Hepatocyte (in vitro differentiated cells): ENCODE data around the gene FREM1. TPM values are rescaled to one million over a fixed set of nuclear protein-coding genes. Genes with fewer than 3 reads are reported as not detected.

Experiments used
- DNase-seq: peaks from one replicate; pipeline ENCODE4 v3.0.0-alpha.2; 2016; ENCODE audit warnings: low spot score
- H2AFZ ChIP-seq: fragments of 200-600 bp; sonication (generic); 2 replicates; pipeline ENCODE4 v1.6.0; 2016; ENCODE audit warnings: antibody characterized with exemption, mild to moderate bottlenecking
- H3K27ac ChIP-seq: fragments of 200-600 bp; sonication (generic); 2 replicates; pipeline ENCODE4 v1.5.1; 2016; ENCODE audit warnings: mild to moderate bottlenecking
- H3K27me3 ChIP-seq: fragments of 200-600 bp; sonication (generic); 2 replicates; pipeline ENCODE4 v1.6.1; 2016
- H3K36me3 ChIP-seq: fragments of 200-600 bp; sonication (generic); replicated peaks from 2 replicates; pipeline ENCODE4 v1.5.1; 2016; ENCODE audit warnings: low read depth; ENCODE audit not compliant: insufficient read depth
- H3K4me1 ChIP-seq: fragments of 200-600 bp; sonication (generic); 2 replicates; pipeline ENCODE4 v1.5.1; 2016; ENCODE audit warnings: mild to moderate bottlenecking, moderate library complexity; ENCODE audit not compliant: insufficient read depth
- H3K4me2 ChIP-seq: fragments of 200-600 bp; sonication (generic); 2 replicates; pipeline ENCODE4 v1.6.0; 2016
- H3K4me3 ChIP-seq: fragments of 200-600 bp; sonication (generic); 2 replicates; pipeline ENCODE4 v1.5.1; 2016; ENCODE audit warnings: mild to moderate bottlenecking
- H3K79me2 ChIP-seq: fragments of 200-600 bp; sonication (generic); 2 replicates; pipeline ENCODE4 v1.6.0; 2017; ENCODE audit warnings: mild to moderate bottlenecking
- H3K9me2 ChIP-seq: fragments of 200-600 bp; sonication (generic); replicated peaks from 2 replicates; pipeline ENCODE4 v1.6.0; 2017; ENCODE audit warnings: mild to moderate bottlenecking; ENCODE audit not compliant: insufficient read depth
- H3K9me3 ChIP-seq: fragments of 200-600 bp; sonication (generic); 2 replicates; pipeline ENCODE4 v1.5.1; 2016; ENCODE audit warnings: low read depth, mild to moderate bottlenecking
- H4K20me1 ChIP-seq: fragments of 200-600 bp; sonication (generic); 2 replicates; pipeline ENCODE4 v1.6.0; 2016; ENCODE audit warnings: mild to moderate bottlenecking; ENCODE audit not compliant: insufficient read depth, poor library complexity, severe bottlenecking
- CTCF ChIP-seq: fragments of 200-600 bp; sonication (generic); IDR thresholded peaks from 2 replicates; pipeline ENCODE4 v1.5.1; 2016; ENCODE audit warnings: antibody characterized with exemption, mild to moderate bottlenecking; ENCODE audit not compliant: poor library complexity
- EZH2 ChIP-seq: fragments of 200-600 bp; sonication (generic); IDR thresholded peaks from 2 replicates; pipeline ENCODE4 v1.6.1; 2016; ENCODE audit warnings: antibody characterized with exemption, mild to moderate bottlenecking, borderline replicate concordance
- EZH2phosphoT487 ChIP-seq: fragments of 200-600 bp; sonication (generic); IDR thresholded peaks from one replicate; pipeline ENCODE4 v1.6.1; 2018; ENCODE audit warnings: antibody characterized with exemption, mild to moderate bottlenecking, low read depth, moderate library complexity; ENCODE audit not compliant: unreplicated experiment, severe bottlenecking
- WGBS: methylation state at CpG from one replicate; pipeline ENCODE4 v1.1.6; 2016; ENCODE audit warnings: low lambda C conversion rate; ENCODE audit errors: missing lambda C conversion rate; 5-methylcytosine and 5-hydroxymethylcytosine counted together
- polyA plus RNA-seq: library from polyadenylated mRNA; unstranded; fragments of >200 nt; fragmentation: Nextera tagmentation; extraction: Ambion mirVana; gene quantifications from 2 replicates; pipeline ENCODE4 v1.2.1, GENCODE V29; 2016
- total RNA-seq: library from RNA; depleted of rRNA; stranded (reverse); fragments of >200 nt; gene quantifications from 2 replicates; pipeline ENCODE4 v1.2.3, GENCODE V29; 2014

FREM1 gene
- total and polyA plus RNA-seq, 2 experiments from 2014 or later: 9.7 to 36.1 TPM

DNA sequence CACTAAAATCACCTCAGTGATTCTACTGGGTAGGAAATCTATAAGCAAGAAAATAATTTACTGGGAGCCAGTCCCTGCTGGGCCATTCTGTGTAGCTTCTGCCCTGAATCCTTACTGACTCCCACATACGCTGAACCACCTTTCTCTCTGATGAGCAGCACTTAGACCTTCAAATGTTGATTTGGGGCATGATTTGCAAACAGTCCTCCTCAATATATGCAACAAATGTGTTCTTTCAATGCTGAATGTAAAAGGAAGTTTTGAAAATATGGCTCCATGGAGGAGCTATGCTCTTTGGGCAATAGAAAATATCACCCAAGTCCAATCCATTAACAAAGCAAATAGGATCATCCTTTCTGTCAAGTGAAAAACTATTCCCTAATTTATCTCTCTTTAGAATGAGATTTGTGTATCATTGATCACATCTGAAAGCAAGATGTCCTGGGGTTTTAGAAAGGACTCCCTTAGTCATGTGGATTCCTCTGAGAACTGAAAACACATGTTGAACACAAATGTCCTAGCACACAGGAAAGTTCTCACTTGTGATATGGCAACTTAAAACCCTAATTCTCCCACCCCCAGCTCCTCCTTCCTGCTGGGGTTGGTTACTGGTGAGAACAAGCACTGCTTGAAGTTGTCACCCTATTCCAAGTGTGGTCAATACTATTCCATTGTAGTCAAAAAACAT, 178.8 kb downstream of the FREM1 start:
- no peak overlapping the region for H3K4me2 ChIP-seq
- no peaks in the 10 kb centered on the region for H3K9me3 ChIP-seq
- no peaks in the 10 kb centered on the region for H3K79me2 ChIP-seq
- 93% methylated on average over 1 of the region's 1 CpG for WGBS
- no peak for DNase-seq
- H3K36me3 ChIP-seq: no peaks in the 10 kb centered on the region
- H3K27ac ChIP-seq: peak overlapping the region; percentile 71
- TF ChIP-seq EZH2phosphoT487 (no peak), EZH2 (no peak), CTCF (no peak)
- no peaks in the 10 kb centered on the region for H3K9me2 ChIP-seq
- no peak overlapping the region for H2AFZ ChIP-seq
- H4K20me1 ChIP-seq: no peaks in the 10 kb centered on the region
- H3K4me1 ChIP-seq: no peaks in the 10 kb centered on the region
- no peaks in the 10 kb centered on the region for H3K27me3 ChIP-seq
- no peak overlapping the region for H3K4me3 ChIP-seq

GRCh38 chr9:14730461-14730898, 179.7 kb downstream of the FREM1 start:
- Histone ChIP-seq H2AFZ (no peak overlapping the region), H4K20me1 (no peaks in the 10 kb centered on the region), H3K9me2 (no peaks in the 10 kb centered on the region), H3K27ac (peak overlapping the region; percentile 86), H3K79me2 (no peaks in the 10 kb centered on the region), H3K4me2 (no peak overlapping the region), H3K4me1 (no peaks in the 10 kb centered on the region), H3K36me3 (no peaks in the 10 kb centered on the region), H3K27me3 (no peaks in the 10 kb centered on the region), H3K9me3 (no peaks in the 10 kb centered on the region), H3K4me3 (no peak overlapping the region)
- 48% methylated on average over 2 of the region's 2 CpGs for WGBS
- DNase-seq: peak; percentile 59
- TF ChIP-seq EZH2 (no peak), EZH2phosphoT487 (no peak), CTCF (no peak)

- TF ChIP-seq EZH2 (no peak), CTCF (no peak), EZH2phosphoT487 (no peak)
- H3K4me2 ChIP-seq: no peak overlapping the region
Observed at GRCh38 chr9:14723301-14723700, 186.9 kb downstream of the FREM1 start.

More at GRCh38 chr9:14723301-14723700, 186.9 kb downstream of the FREM1 start:
- Histone ChIP-seq H3K36me3 (no peaks in the 10 kb centered on the region), H4K20me1 (no peaks in the 10 kb centered on the region), H3K9me3 (no peaks in the 10 kb centered on the region), H3K27ac (no peak overlapping the region), H3K79me2 (no peaks in the 10 kb centered on the region), H3K9me2 (no peaks in the 10 kb centered on the region), H3K4me1 (no peaks in the 10 kb centered on the region), H2AFZ (no peak overlapping the region), H3K27me3 (peaks cover 7% of the 10 kb centered on the region), H3K4me3 (no peak overlapping the region)
- DNase-seq: no peak
- WGBS: 36% methylated on average over 4 of the region's 4 CpGs
